GM12891 (cell line): ENCODE results near the gene ATXN1.
A peak's percentile ranks its signal among the peaks of the same experiment; 100 is the strongest.

ENCODE experiments used
- POLR2A ChIP-seq: IDR thresholded peaks from 2 replicates; pipeline ENCODE4 v1.6.1; 2011; ENCODE audit warnings: low read depth, low read length, control low read depth
- POLR2AphosphoS5 ChIP-seq: IDR thresholded peaks from 2 replicates; pipeline ENCODE4 v1.6.1; 2011; ENCODE audit warnings: low read depth, low read length, control low read depth
- POU2F2 ChIP-seq: IDR thresholded peaks from 2 replicates; pipeline ENCODE4 v1.6.1; 2011; ENCODE audit warnings: low read depth, mild to moderate bottlenecking, control low read depth, low read length, moderate library complexity
- SPI1 ChIP-seq: IDR thresholded peaks from 2 replicates; pipeline ENCODE4 v1.6.1; 2011; ENCODE audit warnings: low read depth, low read length, control low read depth
- TAF1 ChIP-seq: IDR thresholded peaks from 2 replicates; pipeline ENCODE4 v1.6.1; 2011; ENCODE audit warnings: low read depth, low read length, control low read depth

GRCh38 chr6:16635810-16636602 lies 125.3 kb downstream of the ATXN1 start:
- peak; percentile 68 for TF ChIP-seq SPI1
- no peak for TF ChIP-seq TAF1
- TF ChIP-seq POLR2AphosphoS5 = no peak
- TF ChIP-seq POLR2A = no peak
- TF ChIP-seq POU2F2 = no peak
